HG03066 (cell line): Measurements from ENCODE around the gene ST3GAL2.
"Not testable (repeated sequence)": the region's sequence is repeated elsewhere in the genome, so short reads cannot be mapped to it uniquely, and the experiment has no call there.

Experiments used
- ATAC-seq: cut with Tn5 transposase; IDR thresholded peaks from one replicate; pipeline ENCODE4 v1.9.1; 2021; ENCODE audit warnings: low read depth; ENCODE audit not compliant: unreplicated experiment

ST3GAL2 gene

GRCh38 chr16:70359552-70359951, 79.3 kb downstream of the ST3GAL2 start:
- ATAC-seq, result no peak

GRCh38 chr16:70349783-70350182, 89.1 kb downstream of the ST3GAL2 start:
- ATAC-seq, result no peak

GRCh38 chr16:70348991-70349390, 89.9 kb downstream of the ST3GAL2 start:
- no peak for ATAC-seq

- ATAC-seq, result no peak
Measured at GRCh38 chr16:70345840-70346239, 93.1 kb downstream of the ST3GAL2 start.

GRCh38 chr16:70342016-70342415, 96.9 kb downstream of the ST3GAL2 start:
- no peak for ATAC-seq

GRCh38 chr16:70341600-70341999, 97.3 kb downstream of the ST3GAL2 start:
- no peak for ATAC-seq

- no peak for ATAC-seq
Measured at GRCh38 chr16:70337814-70338213, 101.1 kb downstream of the ST3GAL2 start.

- ATAC-seq, result not testable (repeated sequence)
Measured at GRCh38 chr16:70332728-70333127, 106.2 kb downstream of the ST3GAL2 start.

- no peak for ATAC-seq
Measured at GRCh38 chr16:70331588-70332358, 107.1 kb downstream of the ST3GAL2 start.

GRCh38 chr16:70331091-70331490, 107.8 kb downstream of the ST3GAL2 start:
- ATAC-seq, result no peak
